Lung (tissue), 12 donors: ENCODE data around the gene NSUN7. TPM values are rescaled to one million over a fixed set of nuclear protein-coding genes. Genes with fewer than 3 reads are reported as not detected.

Experiments used
- ATAC-seq: fragments of 200-7000 bp; cut with Tn5 transposase; one replicate; pipeline ENCODE4 v1.9.1; 2020; ENCODE audit warnings: moderate number of reproducible peaks; ENCODE audit not compliant: insufficient read depth, low FRiP score
- DNase-seq, 3 donors: peaks; one replicate each; pipeline ENCODE4 v3.0.0-alpha.2; 2013 to 2017
- H3K27ac ChIP-seq, 2 donors: one replicate each; pipeline ENCODE4 v1.5.1; 2013; ENCODE audit warnings: mild to moderate bottlenecking in 2 of 2, moderate library complexity in 2 of 2, control low read depth in 1 of 2, inconsistent platforms in 1 of 2, low read depth in 1 of 2, low read length in 1 of 2
- H3K27me3 ChIP-seq, 3 donors: one replicate each; pipeline ENCODE4 v1.5.1; 2013; ENCODE audit warnings: low read length in 2 of 3; ENCODE audit not compliant: control insufficient read depth in 3 of 3, insufficient read depth in 3 of 3
- H3K36me3 ChIP-seq, 4 donors: one replicate each; pipeline ENCODE4 v1.5.1; 2013; ENCODE audit warnings: low read length in 4 of 4, mild to moderate bottlenecking in 1 of 4, moderate library complexity in 1 of 4; ENCODE audit not compliant: control insufficient read depth in 4 of 4, insufficient read depth in 4 of 4
- H3K4me1 ChIP-seq, 5 donors: one replicate each; pipeline ENCODE4 v1.5.1; 2013; ENCODE audit warnings: low read length in 5 of 5, mild to moderate bottlenecking in 2 of 5, moderate library complexity in 1 of 5; ENCODE audit not compliant: control insufficient read depth in 5 of 5, insufficient read depth in 5 of 5
- H3K4me3 ChIP-seq: one replicate; pipeline ENCODE4 v1.5.1; 2013; ENCODE audit warnings: mild to moderate bottlenecking, control low read depth, moderate library complexity
- H3K9ac ChIP-seq, 2 donors: one replicate each; pipeline ENCODE4 v1.5.1; 2013; ENCODE audit warnings: low read length in 2 of 2, control low read depth in 1 of 2; ENCODE audit not compliant: insufficient read depth in 1 of 2
- H3K9me3 ChIP-seq, 4 donors: one replicate each; pipeline ENCODE4 v1.5.1; 2013; ENCODE audit warnings: low read length in 3 of 4, mild to moderate bottlenecking in 1 of 4, moderate library complexity in 1 of 4; ENCODE audit not compliant: control insufficient read depth in 4 of 4, insufficient read depth in 3 of 4
- WGBS, 2 donors: extraction: QIAGEN DNeasy Blood & Tissue Kit; methylation state at CpG; one replicate each; pipeline ENCODE4 v1.1.7; 2013; 5-methylcytosine and 5-hydroxymethylcytosine counted together
- polyA plus RNA-seq, 2 donors: library from polyadenylated mRNA; stranded (reverse); fragments of 200-250 nt; gene quantifications; one replicate each; pipeline ENCODE4 v1.2.1, GENCODE V29; 2013
- total RNA-seq, 2 donors: library from RNA; depleted of rRNA in 1 of 2; stranded (reverse); fragments of >200 nt in 1 of 2; gene quantifications; one replicate each; pipeline ENCODE4 v1.2.1, GENCODE V29; 2014 to 2021
- TF ChIP-seq, protein P1 (sequence below): IDR thresholded peaks from 2 replicates; pipeline ENCODE4 v1.5.1; 2012; ENCODE audit warnings: mild to moderate bottlenecking; ENCODE audit errors: control extremely low read depth, extremely low read depth
- donor health status: control.
- donor health status: control.
- donor health status: Bipolar disorder and iron deficiency.
- donor health status: healthy.
- donor health status: DM: yes; HTN: yes; CAD: no.

The NSUN7 gene
- total and polyA plus RNA-seq, 4 donors, result 6.5 to 20.5 (median 11.2) TPM

DNA sequence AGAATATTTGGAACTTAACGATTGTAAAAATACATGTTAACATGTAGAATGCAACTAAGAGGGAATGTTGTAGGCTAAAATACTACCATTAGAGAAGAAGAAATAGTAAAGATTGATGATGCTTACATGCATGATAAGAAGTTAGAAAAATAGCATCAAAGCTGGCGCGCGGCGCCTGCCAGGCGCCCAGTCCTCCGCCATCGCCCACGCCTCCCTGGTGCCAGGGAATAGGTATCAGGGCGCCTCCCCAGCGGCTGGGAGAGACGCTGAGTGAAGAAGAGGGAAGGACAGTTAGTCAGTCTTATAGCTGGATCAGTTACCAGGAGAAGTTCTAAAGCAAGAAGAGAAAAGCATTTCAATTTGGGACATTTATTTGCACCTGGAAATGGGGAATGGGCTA lies 36.0 kb downstream of the NSUN7 start:
- no peaks in the 10 kb centered on the region for H3K9me3 ChIP-seq
- TF ChIP-seq, protein P1, sequence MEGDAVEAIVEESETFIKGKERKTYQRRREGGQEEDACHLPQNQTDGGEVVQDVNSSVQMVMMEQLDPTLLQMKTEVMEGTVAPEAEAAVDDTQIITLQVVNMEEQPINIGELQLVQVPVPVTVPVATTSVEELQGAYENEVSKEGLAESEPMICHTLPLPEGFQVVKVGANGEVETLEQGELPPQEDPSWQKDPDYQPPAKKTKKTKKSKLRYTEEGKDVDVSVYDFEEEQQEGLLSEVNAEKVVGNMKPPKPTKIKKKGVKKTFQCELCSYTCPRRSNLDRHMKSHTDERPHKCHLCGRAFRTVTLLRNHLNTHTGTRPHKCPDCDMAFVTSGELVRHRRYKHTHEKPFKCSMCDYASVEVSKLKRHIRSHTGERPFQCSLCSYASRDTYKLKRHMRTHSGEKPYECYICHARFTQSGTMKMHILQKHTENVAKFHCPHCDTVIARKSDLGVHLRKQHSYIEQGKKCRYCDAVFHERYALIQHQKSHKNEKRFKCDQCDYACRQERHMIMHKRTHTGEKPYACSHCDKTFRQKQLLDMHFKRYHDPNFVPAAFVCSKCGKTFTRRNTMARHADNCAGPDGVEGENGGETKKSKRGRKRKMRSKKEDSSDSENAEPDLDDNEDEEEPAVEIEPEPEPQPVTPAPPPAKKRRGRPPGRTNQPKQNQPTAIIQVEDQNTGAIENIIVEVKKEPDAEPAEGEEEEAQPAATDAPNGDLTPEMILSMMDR, result no peak
- no peak for DNase-seq
- WGBS, 2 donors, result 96 to 98% methylated on average over 12 of the region's 12 CpGs
- H3K27ac ChIP-seq, result no peak overlapping the region
- no peak for ATAC-seq
- H3K4me3 ChIP-seq, result no peak overlapping the region
- H3K27me3 ChIP-seq, result no peaks in the 10 kb centered on the region
- no peak overlapping the region for H3K9ac ChIP-seq
- H3K4me1 ChIP-seq, result no peaks in the 10 kb centered on the region
- H3K36me3 ChIP-seq, result no peaks in the 10 kb centered on the region

- Histone ChIP-seq H3K27me3 (no peaks in the 10 kb centered on the region), H3K4me3 (no peak overlapping the region), H3K9me3 (no peaks in the 10 kb centered on the region), H3K27ac (no peak overlapping the region), H3K9ac (no peak overlapping the region), H3K36me3 (no peaks in the 10 kb centered on the region), H3K4me1 (no peaks in the 10 kb centered on the region)
- WGBS, 2 donors, result 74 to 78% methylated on average over 2 of the region's 2 CpGs
- DNase-seq, result no peak
- no peak for ATAC-seq
- TF ChIP-seq, protein P1, result no peak
Observed at GRCh38 chr4:40788331-40788730, 38.6 kb downstream of the NSUN7 start.

GRCh38 chr4:40789031-40789430 lies 39.3 kb downstream of the NSUN7 start:
- TF ChIP-seq, protein P1, result no peak
- Histone ChIP-seq H3K27me3 (no peaks in the 10 kb centered on the region), H3K9me3 (no peaks in the 10 kb centered on the region), H3K36me3 (no peaks in the 10 kb centered on the region), H3K9ac (no peak overlapping the region), H3K4me1 (no peaks in the 10 kb centered on the region), H3K27ac (no peak overlapping the region), H3K4me3 (no peak overlapping the region)
- no peak for DNase-seq
- ATAC-seq, result no peak
- 25 to 68% methylated on average over 1 of the region's 1 CpG for WGBS, 2 donors

- H3K4me3 ChIP-seq, result no peak overlapping the region
- no peak for DNase-seq
- WGBS, 2 donors, result 94 to 96% methylated on average over 3 of the region's 3 CpGs
- no peaks in the 10 kb centered on the region for H3K9me3 ChIP-seq
- no peak overlapping the region for H3K27ac ChIP-seq
- TF ChIP-seq, protein P1, result no peak
- H3K27me3 ChIP-seq, result no peaks in the 10 kb centered on the region
- ATAC-seq, result no peak
- H3K9ac ChIP-seq, result no peak overlapping the region
- H3K4me1 ChIP-seq, result no peaks in the 10 kb centered on the region
- no peaks in the 10 kb centered on the region for H3K36me3 ChIP-seq
Observed at GRCh38 chr4:40789771-40790170, 40.0 kb downstream of the NSUN7 start.
